ENCODE results near the gene GABARAPL2.

GABARAPL2 gene

GRCh38 chr16:75552951-75553350, 13.2 kb upstream of the GABARAPL2 start:
- DNase-seq (ENCODE audit: low read depth in 4 of 4, low spot score in 1 of 4), result no peak

- DNase-seq (ENCODE audit: low read depth in 4 of 4, low spot score in 1 of 4), result no peak
These were observed 10.9 kb upstream of the GABARAPL2 start for GRCh38 chr16:75555213-75555706.

DNA sequence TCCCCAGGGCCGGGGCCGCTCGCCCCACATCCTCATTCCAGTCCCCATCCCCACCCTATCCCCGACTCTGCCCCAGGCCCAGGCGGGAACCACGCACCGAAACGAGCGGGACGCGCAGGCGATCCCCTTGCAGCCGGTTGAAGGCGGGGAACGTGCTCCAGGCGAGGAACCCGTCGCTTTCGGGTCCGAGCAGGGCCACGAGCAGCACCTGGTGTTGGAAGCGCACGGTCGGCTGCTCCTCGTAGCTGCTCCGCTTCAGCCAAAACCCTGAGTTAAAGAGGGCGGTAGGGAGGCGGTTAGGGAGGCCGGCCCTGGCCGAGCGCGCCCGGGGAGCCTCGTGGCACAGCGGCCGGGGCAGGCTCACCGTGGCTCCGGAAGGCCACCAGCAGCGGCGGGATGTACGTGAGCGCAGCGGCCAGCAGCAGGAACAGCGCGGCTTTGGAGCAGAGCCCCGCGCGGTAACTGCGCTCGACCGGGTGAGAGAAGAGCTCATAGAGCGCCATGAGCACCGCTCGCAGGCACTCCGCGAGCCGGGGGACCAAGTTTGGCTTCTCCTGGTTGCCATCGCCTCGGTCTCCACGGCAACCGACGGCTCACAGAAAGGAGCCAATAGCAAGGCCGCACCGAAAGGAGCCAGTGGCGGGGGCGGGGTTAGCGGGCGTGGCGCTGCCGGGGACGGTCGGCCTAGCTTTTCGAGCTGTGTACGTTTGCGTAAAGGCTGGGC, 10.3 kb upstream of the GABARAPL2 start, which contains the start of gene TMEM231:
TSS of gene TMEM231 (minus strand) at position 546 of the 724 bp plus-strand sequence. CDS start at position 503, 43 bp downstream.
- peak; percentile 90 to 98 (median 94) for DNase-seq (ENCODE audit: low read depth in 4 of 4, low spot score in 1 of 4)

- DNase-seq (ENCODE audit: low read depth in 4 of 4, low spot score in 1 of 4), result no peak
These were observed 9.7 kb upstream of the GABARAPL2 start for GRCh38 chr16:75556431-75556950.

DNA sequence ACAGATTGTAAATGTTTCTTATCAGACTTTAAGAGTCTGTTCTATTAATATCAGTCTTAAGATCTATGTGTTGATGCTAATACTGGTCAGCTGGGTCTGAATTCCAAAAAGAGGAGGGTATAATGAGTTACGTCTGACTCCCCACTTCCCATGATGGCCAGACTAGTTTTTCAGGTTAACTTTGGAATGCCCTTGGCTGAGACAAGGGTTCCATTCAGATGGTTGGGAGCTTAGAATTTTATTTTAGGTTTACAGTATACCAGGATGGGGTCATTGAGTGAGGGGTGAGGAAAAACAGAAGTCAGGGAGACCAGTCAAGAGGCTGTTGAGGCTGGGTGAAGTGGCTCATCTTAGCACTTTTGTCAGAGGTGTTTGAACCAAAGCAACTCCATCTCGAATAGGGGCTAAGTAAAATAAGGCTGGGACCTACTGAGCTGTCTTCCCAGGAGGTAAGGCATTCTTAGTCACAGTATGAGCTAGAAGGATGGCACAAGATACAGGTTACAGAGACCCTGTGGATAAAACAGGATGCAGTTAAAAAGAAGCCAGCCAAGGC, 7.3 kb upstream of the GABARAPL2 start:
- no peak for DNase-seq (ENCODE audit: low read depth in 4 of 4, low spot score in 1 of 4)

DNA sequence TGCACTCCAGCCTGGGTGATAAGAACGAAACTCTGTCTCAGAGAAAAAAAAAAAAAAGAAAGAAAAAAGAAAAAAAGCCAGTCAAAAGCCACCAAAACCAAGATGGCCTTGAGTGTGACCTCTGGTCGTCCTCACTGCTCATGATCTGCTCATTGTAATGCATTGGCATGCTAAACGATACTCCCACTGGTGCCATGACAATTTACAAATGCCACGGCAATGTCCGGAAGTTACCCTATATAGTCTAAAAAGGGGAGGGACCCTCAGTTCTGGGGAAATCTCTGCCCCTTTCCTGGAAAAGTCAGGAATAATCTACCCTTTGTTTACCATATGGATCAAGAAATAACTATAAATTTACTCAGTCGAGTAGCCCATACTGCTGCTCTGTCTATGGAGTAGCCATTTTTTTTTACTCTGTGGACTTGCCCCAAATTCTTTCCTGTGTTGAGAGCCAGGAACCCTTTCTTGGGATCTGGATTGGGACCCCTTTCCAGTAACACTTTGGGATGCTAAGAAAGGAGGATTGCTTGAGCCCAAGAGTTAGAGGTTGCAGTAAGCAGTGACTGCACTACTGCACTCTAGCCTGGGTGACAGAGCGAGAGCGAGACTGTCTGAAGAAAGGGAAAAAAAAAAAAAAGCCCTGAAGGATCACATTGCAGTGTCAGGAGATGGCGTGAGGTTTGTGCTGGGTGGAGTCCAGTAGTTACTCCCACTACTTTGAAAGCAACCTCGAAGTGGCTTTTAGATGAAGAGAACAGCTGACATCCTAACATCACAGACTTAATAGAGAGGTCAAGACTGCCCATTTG, 6.4 kb upstream of the GABARAPL2 start:
- no peak for DNase-seq (ENCODE audit: low read depth in 4 of 4, low spot score in 1 of 4)

GRCh38 chr16:75565640-75566039, 539 bp upstream of the GABARAPL2 start:
- no peak for DNase-seq (ENCODE audit: low read depth in 4 of 4, low spot score in 1 of 4)

DNA sequence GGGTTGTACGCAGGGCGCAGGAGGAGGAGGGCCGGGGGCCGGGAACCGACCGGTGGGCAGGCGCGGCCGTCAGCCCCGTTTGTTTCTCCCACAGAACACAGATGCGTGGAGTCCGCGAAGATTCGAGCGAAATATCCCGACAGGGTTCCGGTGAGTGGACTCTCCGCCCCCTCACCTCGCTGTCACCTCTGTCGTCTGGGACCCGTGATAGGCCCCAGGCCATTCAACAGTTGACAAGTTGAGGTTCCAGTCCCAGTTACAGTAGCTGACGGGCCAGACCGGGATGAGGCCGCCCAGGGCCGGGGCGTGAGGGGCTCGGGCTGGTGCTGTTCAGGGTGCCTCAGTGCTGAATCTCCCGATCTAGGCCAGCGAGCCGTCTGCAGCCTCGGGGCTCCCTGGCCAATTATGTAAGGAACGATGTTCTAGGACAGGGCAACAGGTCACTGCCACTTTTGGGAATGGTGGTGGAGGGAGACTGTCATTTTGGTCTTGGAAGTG, 628 bp downstream of the GABARAPL2 start:
- DNase-seq (ENCODE audit: low read depth in 4 of 4, low spot score in 1 of 4), result no peak

GRCh38 chr16:75567911-75568310, 1.7 kb downstream of the GABARAPL2 start:
- DNase-seq (ENCODE audit: low read depth in 4 of 4, low spot score in 1 of 4), result no peak

- no peak for DNase-seq (ENCODE audit: low read depth in 4 of 4, low spot score in 1 of 4)
These were observed 4.4 kb downstream of the GABARAPL2 start for GRCh38 chr16:75570396-75571065.

- no peak for DNase-seq (ENCODE audit: low read depth in 4 of 4, low spot score in 1 of 4)
These were observed 6.8 kb downstream of the GABARAPL2 start for GRCh38 chr16:75572864-75573542.

DNA sequence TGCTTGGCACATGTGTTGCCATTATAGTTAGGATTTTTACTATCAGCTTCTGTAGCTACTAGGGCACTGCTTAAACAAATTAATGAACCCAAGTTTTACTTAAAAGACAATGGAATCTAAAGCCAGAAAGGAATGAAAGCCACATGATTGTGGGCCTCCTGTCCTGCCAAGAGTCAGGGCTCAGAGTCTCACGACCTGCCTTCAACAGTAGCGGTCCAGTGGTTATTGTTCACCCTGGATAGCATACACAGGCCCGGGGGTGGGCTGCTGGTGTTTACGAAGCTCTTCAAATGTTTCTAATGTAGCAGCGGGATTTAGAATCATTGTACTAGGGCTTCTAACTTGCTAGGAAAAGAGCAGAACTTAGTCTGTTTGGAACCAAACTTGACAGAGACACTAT, 7.8 kb downstream of the GABARAPL2 start:
- no peak for DNase-seq (ENCODE audit: low read depth in 4 of 4, low spot score in 1 of 4)

- no peak for DNase-seq (ENCODE audit: low read depth in 4 of 4, low spot score in 1 of 4)
These were observed 9.8 kb downstream of the GABARAPL2 start for GRCh38 chr16:75575958-75576357.

DNA sequence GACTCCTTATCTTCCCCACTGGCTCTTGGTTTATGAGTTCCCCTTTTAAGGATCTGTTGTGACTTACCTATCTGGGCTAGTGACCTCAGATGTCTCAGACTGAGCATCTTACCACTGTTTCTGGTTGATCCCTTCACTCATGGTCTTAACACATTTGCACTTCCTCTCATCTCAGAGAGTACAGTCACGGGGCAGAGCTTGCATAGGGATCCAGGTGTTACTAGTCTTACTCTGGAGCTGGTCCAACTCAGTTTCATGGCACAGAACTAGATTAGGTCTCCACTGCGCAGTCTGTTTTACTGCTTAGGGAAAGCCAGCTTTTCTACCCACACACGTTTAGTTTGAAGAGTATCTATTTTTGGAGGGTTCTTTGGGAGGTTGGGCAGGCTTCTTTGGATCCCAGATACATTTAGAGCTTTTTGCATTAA, 10.2 kb downstream of the GABARAPL2 start:
- DNase-seq (ENCODE audit: low read depth in 4 of 4, low spot score in 1 of 4), result no peak

GRCh38 chr16:75578212-75578611, 12.0 kb downstream of the GABARAPL2 start:
- DNase-seq (ENCODE audit: low read depth in 4 of 4, low spot score in 1 of 4), result no peak

DNA sequence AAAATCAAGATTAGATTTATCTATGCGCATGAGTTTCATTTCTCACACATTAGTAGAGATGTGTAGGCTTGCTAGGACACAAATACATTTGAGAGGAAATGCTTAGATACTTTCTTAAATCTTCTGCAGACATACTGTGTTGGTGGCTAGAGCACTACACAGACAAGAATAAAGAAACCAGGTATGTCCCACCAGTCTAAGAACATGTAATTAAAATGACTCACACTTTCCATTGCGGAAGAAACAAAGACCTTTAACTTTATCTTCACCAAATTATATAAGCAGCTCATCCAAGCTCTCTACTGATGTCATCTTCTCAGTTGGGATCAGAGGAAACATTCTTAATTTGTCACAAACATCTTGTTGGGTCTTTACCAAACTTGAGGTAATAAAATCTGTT, 12.5 kb downstream of the GABARAPL2 start:
- DNase-seq (ENCODE audit: low read depth in 4 of 4, low spot score in 1 of 4), result no peak

DNA sequence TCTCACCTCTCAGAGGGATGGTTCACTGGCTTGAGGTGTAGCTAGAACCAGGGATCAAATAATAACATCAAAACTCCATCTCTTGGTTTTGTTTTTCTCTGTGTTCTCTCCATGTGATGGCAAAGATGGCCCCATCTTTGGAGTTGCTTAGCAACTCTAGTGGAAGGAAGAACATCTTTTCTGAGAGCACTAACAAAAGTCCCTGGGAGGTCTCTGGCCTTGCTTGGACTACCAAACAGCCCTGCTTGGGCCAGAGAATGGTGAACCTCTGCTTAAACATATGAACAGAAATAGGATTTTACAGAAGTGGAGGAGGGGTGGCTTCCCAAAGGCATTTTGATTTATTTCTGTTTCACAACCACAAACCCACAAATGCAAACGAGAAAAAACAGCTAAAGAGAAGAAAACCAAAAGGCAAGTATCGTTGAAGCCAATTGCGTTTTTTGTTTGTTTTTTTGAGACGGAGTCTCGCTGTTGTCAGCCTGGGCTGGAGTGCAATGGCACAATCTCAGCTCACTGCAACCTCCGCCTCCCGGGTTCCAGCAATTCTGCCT, 13.2 kb downstream of the GABARAPL2 start:
- no peak for DNase-seq (ENCODE audit: low read depth in 4 of 4, low spot score in 1 of 4)

DNA sequence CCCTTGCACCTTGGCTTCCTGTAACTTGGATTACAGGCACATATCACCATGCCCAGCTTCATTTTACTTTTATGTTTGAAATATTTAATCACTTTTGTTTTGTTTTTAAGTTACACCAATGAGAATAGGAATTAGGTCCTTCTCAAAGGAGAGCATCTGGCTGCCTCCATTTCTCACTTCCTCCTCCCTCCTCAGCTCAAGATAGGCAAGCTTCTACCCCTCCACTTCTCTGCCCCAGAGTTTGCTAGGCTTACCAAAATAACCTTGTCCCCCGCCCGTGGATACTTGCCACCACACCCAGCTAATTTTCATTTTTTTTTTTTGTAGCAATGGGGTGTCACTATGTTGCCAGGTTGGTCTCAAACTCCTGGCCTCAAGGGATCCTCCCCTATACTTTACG, 17.9 kb downstream of the GABARAPL2 start:
- no peak for DNase-seq (ENCODE audit: low read depth in 4 of 4, low spot score in 1 of 4)

DNA sequence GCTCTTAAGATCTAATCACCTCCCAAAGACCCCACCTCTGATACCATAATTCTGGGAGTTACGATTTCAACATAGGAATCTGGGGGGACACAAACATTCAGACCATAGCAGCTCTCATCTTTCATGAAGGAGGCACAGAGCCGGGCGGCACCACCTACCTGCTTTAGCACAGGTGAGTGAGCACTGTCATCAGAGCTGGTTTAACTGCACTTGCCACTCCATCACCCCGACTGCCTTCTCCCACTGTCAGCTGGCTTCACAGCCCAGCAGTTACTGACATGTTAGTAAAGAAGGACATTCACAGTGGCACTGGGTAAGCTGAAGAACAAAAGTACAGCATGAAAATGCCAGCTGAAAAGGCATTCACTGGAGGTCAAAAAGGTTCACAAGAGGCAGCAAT, 22.5 kb downstream of the GABARAPL2 start:
- no peak for DNase-seq (ENCODE audit: low read depth in 4 of 4, low spot score in 1 of 4)

- no peak for DNase-seq (ENCODE audit: low read depth in 4 of 4, low spot score in 1 of 4)
These were observed 23.1 kb downstream of the GABARAPL2 start for GRCh38 chr16:75589306-75589705.

Measured in stimulated activated CD4-positive, alpha-beta T cell treated with anti-CD3 and anti-CD28 coated beads, Interleukin-1b, Interleukin-23, amount 100 ng/mL, for 24 hours (primary cell).